K562 (cell line): Measurements from ENCODE around the gene ZSCAN29. TPM values are rescaled to one million over a fixed set of nuclear protein-coding genes. Genes with fewer than 3 reads are reported as not detected.

ENCODE experiments used
- ATAC-seq: fragments of 200-7000 bp; cut with Tn5 transposase; 3 replicates; pipeline ENCODE4 v1.9.1; 2020; ENCODE audit warnings: moderate library complexity
- BruUV-seq: library from RNA; stranded (reverse); fragments of 400-500 nt; replicated peaks from 2 replicates; lab custom pipeline; 2021; lab: Mats Ljungman, UMichigan
- CTCF ChIA-PET: fragments of 300-600 bp; formaldehyde crosslinking; extraction: SDS; loops from one replicate; lab custom pipeline; 2021; ENCODE audit warnings: low intra/inter-chr PET ratio; lab: Yijun Ruan, JAX
- POLR2A ChIA-PET: fragments of 300-600, 350-650 bp; sonication (Branson Sonifier 250); formaldehyde crosslinking; extraction: SDS; loops from one replicate; lab custom pipeline; 2021; ENCODE audit warnings: antibody characterized with exemption, inconsistent platforms; lab: Yijun Ruan, JAX
- DNase-seq, 4 experiments: peaks; one replicate each; pipeline versions ENCODE4 v3.0.0 to v3.0.0-alpha.2; 2011 to 2018; ENCODE audit warnings: low spot score in 3 of 4, mixed read lengths in 3 of 4; ENCODE audit errors: extremely low read depth in 1 of 4
- FAIRE-seq: peaks from 2 replicates; lab custom pipeline; 2011; peaks lifted over from hg19 to GRCh38; lab: Jason Lieb, UNC
- H2AFZ ChIP-seq: 2 replicates; pipeline ENCODE4 v1.6.0; 2011; ENCODE audit warnings: low read depth, low read length, control low read depth, inconsistent platforms
- H3K27ac ChIP-seq: fragments of 200-600 bp; 3 replicates; pipeline ENCODE4 v1.8.0; 2011; ENCODE audit warnings: low read depth, mild to moderate bottlenecking, control low read depth, inconsistent platforms, low read length, moderate library complexity, mixed read lengths; ENCODE audit errors: extremely low read depth
- H3K27me3 ChIP-seq, 2 experiments: fragments of 300-600 bp in 1 of 2; 2 replicates in 1 of 2; 3 replicates in 1 of 2; pipeline versions ENCODE4 v1.6.0 to v1.8.0; 2011; ENCODE audit warnings: inconsistent platforms in 2 of 2, low read length in 2 of 2, mild to moderate bottlenecking in 1 of 2, mixed read lengths in 1 of 2, moderate library complexity in 1 of 2; ENCODE audit not compliant: control insufficient read depth in 2 of 2, insufficient read depth in 2 of 2
- H3K36me3 ChIP-seq: fragments of 300-600 bp; 3 replicates; pipeline ENCODE4 v1.8.0; 2011; ENCODE audit warnings: mild to moderate bottlenecking, low read length, inconsistent platforms; ENCODE audit not compliant: control insufficient read depth, insufficient read depth
- H3K4me1 ChIP-seq, 2 experiments: fragments of 200-600 bp in 1 of 2; replicated peaks in 1 of 2; 2 replicates in 1 of 2; 3 replicates in 1 of 2; pipeline versions ENCODE4 v1.5.1 to v1.8.0; 2011; ENCODE audit warnings: inconsistent platforms in 2 of 2, low read length in 2 of 2, mild to moderate bottlenecking in 1 of 2, mixed read lengths in 1 of 2, moderate library complexity in 1 of 2; ENCODE audit not compliant: control insufficient read depth in 2 of 2, insufficient read depth in 2 of 2
- H3K4me2 ChIP-seq: 2 replicates; pipeline ENCODE4 v1.6.1; 2011; ENCODE audit warnings: low read length, control low read depth, inconsistent platforms, mixed read lengths; ENCODE audit not compliant: insufficient read depth
- H3K4me3 ChIP-seq: fragments of 200-600 bp; sonication (generic), shearing (Covaris generic); 2 replicates; pipeline ENCODE4 v1.5.1; 2016; ENCODE audit warnings: control low read depth, inconsistent platforms
- H3K79me2 ChIP-seq: fragments of 200-600 bp; 3 replicates; pipeline ENCODE4 v1.8.0; 2011; ENCODE audit warnings: low read length, inconsistent platforms; ENCODE audit not compliant: control insufficient read depth, insufficient read depth
- H3K9ac ChIP-seq, 2 experiments: 2 replicates each; pipeline versions ENCODE4 v1.6.0 to v1.6.1; 2011; ENCODE audit warnings: low read depth in 2 of 2, low read length in 2 of 2, control low read depth in 1 of 2, inconsistent platforms in 1 of 2, mild to moderate bottlenecking in 1 of 2, mixed read lengths in 1 of 2; ENCODE audit not compliant: insufficient read depth in 1 of 2
- H3K9me1 ChIP-seq: one replicate; pipeline ENCODE4 v1.6.0; 2011; ENCODE audit warnings: inconsistent platforms, mild to moderate bottlenecking, low read length, moderate library complexity; ENCODE audit not compliant: control insufficient read depth, insufficient read depth
- H3K9me3 ChIP-seq: replicated peaks from 2 replicates; pipeline ENCODE4 v1.5.1; 2011; ENCODE audit warnings: low read depth, low read length, inconsistent platforms; ENCODE audit not compliant: control insufficient read depth, insufficient read depth
- H4K20me1 ChIP-seq: replicated peaks from 2 replicates; pipeline ENCODE4 v1.6.1; 2011; ENCODE audit warnings: low read length, inconsistent platforms, mixed read lengths; ENCODE audit not compliant: control insufficient read depth, insufficient read depth
- CBX3 ChIP-seq, 2 experiments: IDR thresholded peaks; 1 replicate in 1 of 2; 2 replicates in 1 of 2; pipeline ENCODE4 v1.6.1; 2012; ENCODE audit warnings: inconsistent platforms in 2 of 2, low read length in 2 of 2, borderline replicate concordance in 1 of 2, control low read depth in 1 of 2
- CBX8 ChIP-seq: fragments of 200-600 bp; sonication (generic); IDR thresholded peaks from 2 replicates; pipeline ENCODE4 v1.6.1; 2012; ENCODE audit warnings: borderline replicate concordance, mixed run types, low read depth, mild to moderate bottlenecking, moderate library complexity, mixed read lengths, low read length, control low read depth, inconsistent platforms; ENCODE audit not compliant: poor library complexity, severe bottlenecking; ENCODE audit errors: extremely low read depth
- NR1H2 ChIP-seq: sonication (generic); formaldehyde crosslinking; IDR thresholded peaks from 2 replicates; pipeline ENCODE4 v1.4.0; 2020; ENCODE audit warnings: mild to moderate bottlenecking, missing genetic modification reagents
- ZFP36 ChIP-seq: fragments of 150-350 bp; IDR thresholded peaks from 2 replicates; pipeline ENCODE4 v1.6.1; 2018; ENCODE audit warnings: low read length, low read depth; ENCODE audit not compliant: partially characterized antibody
- ZKSCAN8 ChIP-seq: fragments of 200-800 bp; sonication (Bioruptor generic); IDR thresholded peaks from 2 replicates; pipeline ENCODE4 v1.6.1; 2016; ENCODE audit warnings: missing genetic modification characterization, missing compliant biosample characterization
- ZNF695 ChIP-seq: fragments of 450-650 bp; formaldehyde crosslinking; IDR thresholded peaks from 2 replicates; pipeline ENCODE4 v1.4.0; 2020; ENCODE audit warnings: mild to moderate bottlenecking, moderate library complexity
- WGBS: fragments of 100-300 bp; shearing (Covaris generic); methylation state at CpG from one replicate; pipeline ENCODE4 v1.1.6; 2016; ENCODE audit warnings: low coverage, mixed read lengths; ENCODE audit not compliant: insufficient coverage; ENCODE audit errors: missing lambda C conversion rate; 5-methylcytosine and 5-hydroxymethylcytosine counted together
- in situ Hi-C: fragments of 300-500 bp; cut with MboI; formaldehyde crosslinking; loops from 4 replicates; pipeline ENCODE4 v1.15.0; 2018; ENCODE audit warnings: inconsistent platforms, mixed read lengths
- intact Hi-C: fragments of 100-400 bp; cut with micrococcal nuclease; formaldehyde crosslinking; loops from 2 replicates; pipeline ENCODE4 v1.14.2; 2022
- polyA plus RNA-seq, 8 experiments: library from polyadenylated mRNA; depleted of rRNA in 4 of 8; stranded (reverse) in 5 of 8; unstranded in 3 of 8; fragments of >200 nt; fragmentation: Nextera tagmentation in 2 of 8; fragmentation: Illumina TruSeq in 1 of 8; extraction: Ambion mirVana in 2 of 8; extraction: Trizol in 1 of 8; gene quantifications; 2 replicates each; pipeline versions ENCODE4 v1.2.1 to v1.2.3, GENCODE V29; 2011 to 2014; ENCODE audit warnings: inconsistent platforms in 1 of 8, missing spikeins in 1 of 8
- total RNA-seq, 7 experiments: library from RNA; depleted of rRNA in 6 of 7; stranded (reverse); fragments of >200 nt in 6 of 7; fragmentation: Illumina TruSeq in 2 of 7; extraction: Trizol in 2 of 7; gene quantifications; 2 replicates each; pipeline versions ENCODE4 v1.2.1 to v1.2.3, GENCODE V29; 2011 to 2021; ENCODE audit warnings: low replicate concordance in 1 of 7
- TF ChIP-seq, protein P1 (sequence below): fragments of 250-450 bp; sonication (Bioruptor Pico); IDR thresholded peaks from 2 replicates; pipeline ENCODE4 v1.4.0; 2020; ENCODE audit warnings: mild to moderate bottlenecking, moderate library complexity
- TF ChIP-seq, protein P2 (sequence below): sonication (generic); formaldehyde crosslinking; IDR thresholded peaks from 2 replicates; pipeline ENCODE4 v1.8.0; 2023; ENCODE audit warnings: mild to moderate bottlenecking, missing genetic modification reagents

The ZSCAN29 gene
- total and polyA plus RNA-seq, 9 of the 15 experiments (the other 6 are each of a cell fraction or from before 2014, with no cell fraction given), result 2.5 to 28.6 (median 19.7) TPM

DNA sequence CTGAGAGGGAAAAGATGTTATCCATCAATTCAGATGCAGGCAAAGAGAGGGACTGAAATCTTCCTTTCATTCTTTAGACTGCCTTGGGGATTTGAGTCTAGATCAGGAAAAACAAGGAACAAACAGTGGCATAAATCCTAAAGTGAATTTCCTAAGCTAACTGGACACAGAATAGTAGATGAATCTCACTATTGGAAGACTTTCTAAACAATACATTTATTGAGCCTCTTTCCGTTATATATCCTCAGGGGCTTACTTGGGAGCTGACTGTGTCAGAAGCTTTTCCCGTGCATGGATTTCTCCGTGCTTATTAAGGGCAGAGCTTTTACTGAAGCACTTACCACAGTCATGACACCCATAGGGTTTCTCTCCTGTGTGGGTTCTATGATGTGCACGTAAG lies 10.0 kb downstream of the ZSCAN29 start:
- Histone ChIP-seq H2AFZ (no peak overlapping the region), H3K4me3 (no peak overlapping the region), H4K20me1 (no peaks in the 10 kb centered on the region), H3K27me3 (no peaks in the 10 kb centered on the region), H3K36me3 (peaks cover 75% of the 10 kb centered on the region), H3K9ac (no peak overlapping the region), H3K79me2 (peaks cover 8% of the 10 kb centered on the region; the same call in 1 of the 3 replicates), H3K4me2 (no peak overlapping the region), H3K9me1 (no peaks in the 10 kb centered on the region), H3K9me3 (peaks cover 22% of the 10 kb centered on the region), H3K4me1 (peaks cover 0 to 2% of the 10 kb centered on the region in 2 experiments; a peak in 1 of 5 replicates), H3K27ac (no peak overlapping the region)
- CTCF ChIA-PET, result no interaction called here
- BruUV-seq, result no TSS peak
- POLR2A ChIA-PET, result interaction anchor here (0.6 to 1.2 kb wide), 3 partner anchors 10 to 86 kb away, joined by 3 read pairs; partner anchors contain the start of gene ZSCAN29
- intact Hi-C loops (no loop called here), in situ Hi-C loops (no loop called here)
- no peak for ATAC-seq
- no peak for FAIRE-seq
- TF ChIP-seq CBX8, result no peak
- WGBS, result 96% methylated on average over 4 of the region's 4 CpGs
- no peak for DNase-seq

DNA sequence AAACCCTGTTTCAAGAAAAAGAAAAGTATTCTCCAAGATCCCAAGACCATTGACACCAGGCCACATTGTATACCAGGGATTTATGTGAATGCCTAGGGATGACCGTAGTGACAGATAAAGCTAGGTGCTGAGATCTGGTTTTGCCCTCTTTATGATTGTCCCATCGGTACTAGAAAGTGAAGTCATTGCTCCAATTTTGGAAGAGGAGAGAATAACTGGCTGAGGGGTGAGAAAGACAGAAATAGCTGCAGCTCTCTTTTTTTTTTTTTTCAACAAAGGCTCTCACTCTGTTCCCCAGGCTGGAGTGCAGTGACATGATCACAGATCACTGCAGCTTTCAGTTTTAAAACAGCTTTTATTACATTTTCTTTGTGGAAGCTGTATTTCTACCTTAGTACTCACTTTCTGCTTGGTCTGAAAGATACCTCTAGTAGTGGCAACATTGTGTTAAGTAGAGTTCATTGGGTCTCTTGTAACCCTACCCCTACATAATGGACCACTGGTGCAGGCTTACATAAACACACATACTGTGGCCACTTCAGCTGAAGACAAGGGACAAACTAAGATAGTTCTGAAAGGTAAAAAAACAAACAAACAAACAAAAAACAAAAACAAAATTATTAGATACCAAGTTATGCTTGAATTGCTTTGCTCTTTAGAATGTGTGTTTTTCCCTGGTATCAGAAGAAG lies 18.0 kb downstream of the ZSCAN29 start:
- no peak overlapping the region for H3K4me2 ChIP-seq
- intact Hi-C loops, result no loop called here
- in situ Hi-C loops, result no loop called here
- CTCF ChIA-PET, result no interaction called here
- 83% methylated on average over 2 of the region's 2 CpGs for WGBS
- H3K4me3 ChIP-seq, result no peak overlapping the region
- H3K27ac ChIP-seq, result no peak overlapping the region
- H3K27me3 ChIP-seq, result no peaks in the 10 kb centered on the region
- no peak overlapping the region for H3K9ac ChIP-seq
- no peaks in the 10 kb centered on the region for H3K9me1 ChIP-seq
- H3K36me3 ChIP-seq, result peaks cover 59% of the 10 kb centered on the region
- H2AFZ ChIP-seq, result no peak overlapping the region
- no peaks in the 10 kb centered on the region for H3K79me2 ChIP-seq
- DNase-seq (no peak), FAIRE-seq (no peak), ATAC-seq (no peak)
- no peaks in the 10 kb centered on the region for H4K20me1 ChIP-seq
- POLR2A ChIA-PET, result interaction anchor here (0.6 to 1.6 kb wide), 3 partner anchors 9 to 385 kb away, joined by 3 to 7 read pairs (median 5); partner anchors contain the start of genes TUBGCP4 and ZSCAN29
- BruUV-seq, result no TSS peak
- no peak for TF ChIP-seq CBX3 (IDR thresholded peaks at IDR 0.05; ENCODE audit: borderline replicate concordance in 1 of 2, low read length in 2 of 2)
- TF ChIP-seq, protein P1, sequence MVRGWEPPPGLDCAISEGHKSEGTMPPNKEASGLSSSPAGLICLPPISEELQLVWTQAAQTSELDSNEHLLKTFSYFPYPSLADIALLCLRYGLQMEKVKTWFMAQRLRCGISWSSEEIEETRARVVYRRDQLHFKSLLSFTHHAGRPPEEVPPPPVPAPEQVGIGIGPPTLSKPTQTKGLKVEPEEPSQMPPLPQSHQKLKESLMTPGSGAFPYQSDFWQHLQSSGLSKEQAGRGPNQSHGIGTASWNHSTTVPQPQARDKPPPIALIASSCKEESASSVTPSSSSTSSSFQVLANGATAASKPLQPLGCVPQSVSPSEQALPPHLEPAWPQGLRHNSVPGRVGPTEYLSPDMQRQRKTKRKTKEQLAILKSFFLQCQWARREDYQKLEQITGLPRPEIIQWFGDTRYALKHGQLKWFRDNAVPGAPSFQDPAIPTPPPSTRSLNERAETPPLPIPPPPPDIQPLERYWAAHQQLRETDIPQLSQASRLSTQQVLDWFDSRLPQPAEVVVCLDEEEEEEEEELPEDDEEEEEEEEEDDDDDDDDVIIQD (CRISPR knock-in tag), result no peak
- no peak for TF ChIP-seq ZKSCAN8 (CRISPR knock-in tag)
- TF ChIP-seq NR1H2 (CRISPR knock-in tag), result no peak
- no peak for TF ChIP-seq ZFP36
- TF ChIP-seq, protein P2, sequence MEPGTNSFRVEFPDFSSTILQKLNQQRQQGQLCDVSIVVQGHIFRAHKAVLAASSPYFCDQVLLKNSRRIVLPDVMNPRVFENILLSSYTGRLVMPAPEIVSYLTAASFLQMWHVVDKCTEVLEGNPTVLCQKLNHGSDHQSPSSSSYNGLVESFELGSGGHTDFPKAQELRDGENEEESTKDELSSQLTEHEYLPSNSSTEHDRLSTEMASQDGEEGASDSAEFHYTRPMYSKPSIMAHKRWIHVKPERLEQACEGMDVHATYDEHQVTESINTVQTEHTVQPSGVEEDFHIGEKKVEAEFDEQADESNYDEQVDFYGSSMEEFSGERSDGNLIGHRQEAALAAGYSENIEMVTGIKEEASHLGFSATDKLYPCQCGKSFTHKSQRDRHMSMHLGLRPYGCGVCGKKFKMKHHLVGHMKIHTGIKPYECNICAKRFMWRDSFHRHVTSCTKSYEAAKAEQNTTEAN (CRISPR knock-in tag), result no peak
- TF ChIP-seq ZNF695, result no peak
- no peaks in the 10 kb centered on the region for H3K9me3 ChIP-seq
- H3K4me1 ChIP-seq, result no peaks in the 10 kb centered on the region
